Adrenal gland (tissue), 12 donors: Measurements from ENCODE around the gene ZNF354B. TPM values are rescaled to one million over a fixed set of nuclear protein-coding genes. Genes with fewer than 3 reads are reported as not detected.

ENCODE experiments used
- DNase-seq, 7 donors: peaks; one replicate each; pipeline ENCODE4 v3.0.0-alpha.2; 2019 to 2020
- H3K27ac ChIP-seq, 5 donors: fragments of 200-600 bp; sonication (generic) in 4 of 5; 1 replicate in 3 of 5; 2 replicates in 2 of 5; pipeline versions ENCODE4 v1.5.1 to v1.8.0; 2016 to 2020; ENCODE audit warnings: mild to moderate bottlenecking in 1 of 5
- H3K27me3 ChIP-seq: fragments of 200-600 bp; 2 replicates; pipeline ENCODE4 v1.8.0; 2021
- H3K36me3 ChIP-seq, 2 donors: fragments of 200-600 bp; replicated peaks in 1 of 2; 1 replicate in 1 of 2; 2 replicates in 1 of 2; pipeline versions ENCODE4 v1.5.1 to v1.8.0; 2018 to 2022
- H3K4me1 ChIP-seq, 2 donors: fragments of 200-600 bp; replicated peaks in 1 of 2; 1 replicate in 1 of 2; 2 replicates in 1 of 2; pipeline versions ENCODE4 v1.5.1 to v1.8.0; 2018 to 2021
- H3K4me3 ChIP-seq, 4 donors: fragments of 200-600 bp; sonication (generic) in 3 of 4; one replicate each; pipeline ENCODE4 v1.5.1; 2016 to 2018
- H3K9me3 ChIP-seq, 3 donors: fragments of 200-600 bp; sonication (generic) in 1 of 3; replicated peaks in 1 of 3; 1 replicate in 2 of 3; 2 replicates in 1 of 3; pipeline versions ENCODE4 v1.5.1 to v1.8.0; 2016 to 2021
- POLR2A ChIP-seq, 2 donors: fragments of 450-650 bp; IDR thresholded peaks; one replicate each; pipeline ENCODE4 v1.6.1; 2017; ENCODE audit warnings: antibody characterized with exemption in 2 of 2, mild to moderate bottlenecking in 2 of 2, moderate library complexity in 1 of 2
- WGBS, 4 donors: extraction: QIAGEN DNeasy Blood & Tissue Kit in 2 of 4; methylation state at CpG; one replicate each; pipeline versions ENCODE4 v1.1.5 to v1.1.7; 2013 to 2017; 5-methylcytosine and 5-hydroxymethylcytosine counted together
- intact Hi-C, 2 donors: fragments of 100-400 bp; cut with DNase I; formaldehyde crosslinking; loops; one replicate each; pipeline versions ENCODE4 v1.14.1 to v1.15.0; 2022 to 2023
- polyA plus RNA-seq, 3 donors: library from polyadenylated mRNA; stranded (reverse); fragments of 200-250 nt in 2 of 3; fragments of 350-450 nt in 1 of 3; fragmentation: Illumina TruSeq in 1 of 3; extraction: RNeasy Lipid Tissue Mini Kit (QIAGEN cat#74804) in 1 of 3; gene quantifications; one replicate each; pipeline ENCODE4 v1.2.3, GENCODE V29; 2013 to 2014
- total RNA-seq, 9 donors: library from RNA; depleted of rRNA in 4 of 9; stranded (reverse); fragments of >200 nt in 4 of 9; fragments of 120-200 nt in 1 of 9; fragmentation: NEBNext Ultra II Directional in 1 of 9; extraction: Animal tissue kit (Norgen Biotek cat#: 25700) in 1 of 9; gene quantifications; one replicate each; pipeline versions ENCODE4 v1.1.0 to v1.2.4, GENCODE V29; 2013 to 2023
- TF ChIP-seq, protein P1 (sequence below), 6 experiments: fragments of 450-650 bp in 4 of 6; fragments of 200-600 bp in 2 of 6; sonication (generic) in 1 of 6; IDR thresholded peaks; 1 replicate in 5 of 6; 2 replicates in 1 of 6; pipeline versions ENCODE4 v1.5.1 to v1.8.0; 2016 to 2021; ENCODE audit warnings: antibody characterized with exemption in 6 of 6, mild to moderate bottlenecking in 2 of 6, moderate library complexity in 1 of 6
- donor health status: healthy with polysubstance abuse.
- donor health status: Bipolar disorder and iron deficiency.
- donor health status: DM: yes; HTN: yes; CAD: no.
- donor health status: DM: no; HTN: no; CAD: no.
- donor health status: DM: no; HTN: no; CAD: no.
- donor health status: DM: yes; HTN: yes; CAD: no.

ZNF354B gene
- total and polyA plus RNA-seq, 12 donors = 2.7 to 20.9 (median 12.2) TPM

DNA sequence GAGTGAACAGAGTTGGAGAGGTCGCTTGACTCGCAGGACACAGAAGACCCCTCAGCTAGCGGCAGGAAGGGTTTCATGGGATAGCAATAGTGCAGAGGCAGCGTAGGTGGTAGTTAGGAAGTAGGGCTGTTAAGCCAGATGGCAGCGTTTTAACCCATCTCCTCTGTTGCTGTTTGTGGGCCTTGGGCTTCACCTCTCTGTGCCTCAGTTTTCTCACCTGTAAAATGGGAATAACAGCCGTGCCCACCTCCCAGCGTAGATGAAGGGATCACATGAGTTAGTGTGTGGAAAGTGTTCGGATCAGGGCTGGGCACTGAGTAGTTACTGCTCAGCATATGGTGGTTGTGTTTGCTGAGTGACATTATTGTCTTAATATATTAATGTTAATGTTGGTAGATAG lies 1.9 kb downstream of the ZNF354B start:
- no peak for DNase-seq
- peaks cover 0 to 9% of the 10 kb centered on the region in 2 donors for H3K4me1 ChIP-seq
- TF ChIP-seq POLR2A (IDR thresholded peaks at IDR 0.05) = no peak
- TF ChIP-seq, protein P1, sequence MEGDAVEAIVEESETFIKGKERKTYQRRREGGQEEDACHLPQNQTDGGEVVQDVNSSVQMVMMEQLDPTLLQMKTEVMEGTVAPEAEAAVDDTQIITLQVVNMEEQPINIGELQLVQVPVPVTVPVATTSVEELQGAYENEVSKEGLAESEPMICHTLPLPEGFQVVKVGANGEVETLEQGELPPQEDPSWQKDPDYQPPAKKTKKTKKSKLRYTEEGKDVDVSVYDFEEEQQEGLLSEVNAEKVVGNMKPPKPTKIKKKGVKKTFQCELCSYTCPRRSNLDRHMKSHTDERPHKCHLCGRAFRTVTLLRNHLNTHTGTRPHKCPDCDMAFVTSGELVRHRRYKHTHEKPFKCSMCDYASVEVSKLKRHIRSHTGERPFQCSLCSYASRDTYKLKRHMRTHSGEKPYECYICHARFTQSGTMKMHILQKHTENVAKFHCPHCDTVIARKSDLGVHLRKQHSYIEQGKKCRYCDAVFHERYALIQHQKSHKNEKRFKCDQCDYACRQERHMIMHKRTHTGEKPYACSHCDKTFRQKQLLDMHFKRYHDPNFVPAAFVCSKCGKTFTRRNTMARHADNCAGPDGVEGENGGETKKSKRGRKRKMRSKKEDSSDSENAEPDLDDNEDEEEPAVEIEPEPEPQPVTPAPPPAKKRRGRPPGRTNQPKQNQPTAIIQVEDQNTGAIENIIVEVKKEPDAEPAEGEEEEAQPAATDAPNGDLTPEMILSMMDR (IDR thresholded peaks at IDR 0.05) = no peak
- peaks cover 0 to 13% of the 10 kb centered on the region in 2 donors for H3K36me3 ChIP-seq
- 95 to 99% (median 97%) methylated on average over 8 of the region's 8 CpGs for WGBS, 4 donors
- no peak overlapping the region for H3K4me3 ChIP-seq
- H3K9me3 ChIP-seq = no peaks in the 10 kb centered on the region
- H3K27ac ChIP-seq = no peak overlapping the region
- intact Hi-C loops = no loop called here
- no peaks in the 10 kb centered on the region for H3K27me3 ChIP-seq

- no peak for DNase-seq
- Histone ChIP-seq H3K36me3 (peaks cover 0 to 45% of the 10 kb centered on the region in 2 donors), H3K27me3 (no peaks in the 10 kb centered on the region), H3K4me1 (peaks cover 0 to 3% of the 10 kb centered on the region in 2 donors), H3K27ac (no peak overlapping the region), H3K4me3 (no peak overlapping the region), H3K9me3 (no peaks in the 10 kb centered on the region)
- 73 to 98% (median 88%) methylated on average over 4 of the region's 4 CpGs for WGBS, 4 donors
- intact Hi-C loops = no loop called here
- TF ChIP-seq, protein P1 (IDR thresholded peaks at IDR 0.05) = no peak
- no peak for TF ChIP-seq POLR2A (IDR thresholded peaks at IDR 0.05)
Observed at GRCh38 chr5:178866946-178867345, 7.2 kb downstream of the ZNF354B start.

- DNase-seq = peak in 1 of 7 donors; percentile 3
- Histone ChIP-seq H3K9me3 (peaks cover 0 to 8% (median 0%) of the 10 kb centered on the region in 3 donors), H3K36me3 (peaks cover 0 to 45% of the 10 kb centered on the region in 2 donors), H3K4me3 (no peak overlapping the region), H3K27ac (no peak overlapping the region), H3K27me3 (no peaks in the 10 kb centered on the region), H3K4me1 (no peaks in the 10 kb centered on the region)
- intact Hi-C loops = no loop called here
- 70 to 85% (median 74%) methylated on average over 8 of the region's 8 CpGs for WGBS, 4 donors
- TF ChIP-seq, protein P1 (IDR thresholded peaks at IDR 0.05) = no peak
- TF ChIP-seq POLR2A (IDR thresholded peaks at IDR 0.05) = no peak
Observed at GRCh38 chr5:178869577-178869976, 9.8 kb downstream of the ZNF354B start.

GRCh38 chr5:178870411-178870810 lies 10.7 kb downstream of the ZNF354B start:
- DNase-seq = no peak
- peaks cover 0 to 48% of the 10 kb centered on the region in 2 donors for H3K36me3 ChIP-seq
- WGBS, 4 donors = 86 to 98% (median 95%) methylated on average over 8 of the region's 8 CpGs
- H3K27me3 ChIP-seq = no peaks in the 10 kb centered on the region
- no peak overlapping the region for H3K27ac ChIP-seq
- TF ChIP-seq POLR2A (IDR thresholded peaks at IDR 0.05) = no peak
- TF ChIP-seq, protein P1 (IDR thresholded peaks at IDR 0.05) = no peak
- H3K4me3 ChIP-seq = no peak overlapping the region
- peaks cover 0 to 9% (median 0%) of the 10 kb centered on the region in 3 donors for H3K9me3 ChIP-seq
- intact Hi-C loops = loop anchor here in 1 of 2 donors (10.0 kb wide), 1 partner anchor 156 kb away; no protein-coding TSS in a partner anchor
- H3K4me1 ChIP-seq = no peaks in the 10 kb centered on the region
